Liver (tissue), 9 donors: ENCODE data around the gene WDR1. TPM values are rescaled to one million over a fixed set of nuclear protein-coding genes. Genes with fewer than 3 reads are reported as not detected.

Source experiments
- DNase-seq: peaks from one replicate; pipeline ENCODE4 v3.0.0-alpha.2; 2017; ENCODE audit warnings: low spot score
- H3K27ac ChIP-seq, 2 donors: one replicate each; pipeline ENCODE4 v1.7.0; 2013; ENCODE audit warnings: inconsistent platforms in 2 of 2, low read length in 2 of 2, control low read depth in 1 of 2, low read depth in 1 of 2, mild to moderate bottlenecking in 1 of 2
- H3K27me3 ChIP-seq, 4 donors: one replicate each; pipeline versions ENCODE4 v1.6.1 to v1.7.0; 2013; ENCODE audit warnings: low read length in 3 of 4, inconsistent platforms in 1 of 4, mild to moderate bottlenecking in 1 of 4, moderate library complexity in 1 of 4; ENCODE audit not compliant: control insufficient read depth in 4 of 4, insufficient read depth in 4 of 4
- H3K36me3 ChIP-seq, 4 donors: one replicate each; pipeline versions ENCODE4 v1.6.1 to v1.7.0; 2013; ENCODE audit warnings: low read length in 3 of 4, mild to moderate bottlenecking in 3 of 4, low read depth in 1 of 4, moderate library complexity in 1 of 4; ENCODE audit not compliant: control insufficient read depth in 4 of 4, insufficient read depth in 3 of 4
- H3K4me1 ChIP-seq, 4 donors: one replicate each; pipeline versions ENCODE4 v1.6.1 to v1.7.0; 2013; ENCODE audit warnings: low read length in 3 of 4, mild to moderate bottlenecking in 3 of 4, moderate library complexity in 1 of 4; ENCODE audit not compliant: control insufficient read depth in 4 of 4, insufficient read depth in 4 of 4
- H3K4me3 ChIP-seq, 3 donors: one replicate each; pipeline versions ENCODE4 v1.6.1 to v1.7.0; 2013; ENCODE audit warnings: low read length in 3 of 3, control low read depth in 1 of 3, low read depth in 1 of 3, mild to moderate bottlenecking in 1 of 3
- H3K9ac ChIP-seq, 2 donors: one replicate each; pipeline ENCODE4 v1.7.0; 2013; ENCODE audit warnings: low read length in 2 of 2, mild to moderate bottlenecking in 2 of 2, moderate library complexity in 2 of 2, control low read depth in 1 of 2, low read depth in 1 of 2
- H3K9me3 ChIP-seq, 4 donors: one replicate each; pipeline versions ENCODE4 v1.6.1 to v1.7.0; 2013; ENCODE audit warnings: low read length in 3 of 4; ENCODE audit not compliant: control insufficient read depth in 4 of 4
- ATF3 ChIP-seq: IDR thresholded peaks from 2 replicates; pipeline ENCODE4 v1.6.1; 2016; ENCODE audit warnings: antibody characterized with exemption
- CTCF ChIP-seq: fragments of 150-350 bp; IDR thresholded peaks from 2 replicates; pipeline ENCODE4 v1.5.1; 2017; ENCODE audit warnings: improper control_type of control experiment, low read depth, low read length; ENCODE audit not compliant: missing input control
- EGR1 ChIP-seq, 2 donors: IDR thresholded peaks; 2 replicates each; pipeline ENCODE4 v1.6.1; 2016 to 2018; ENCODE audit warnings: antibody characterized with exemption in 2 of 2, low read depth in 2 of 2
- FOXA1 ChIP-seq: IDR thresholded peaks from 2 replicates; pipeline ENCODE4 v1.6.1; 2016; ENCODE audit warnings: antibody characterized with exemption
- FOXA2 ChIP-seq: IDR thresholded peaks from 2 replicates; pipeline ENCODE4 v1.6.1; 2016; ENCODE audit warnings: antibody characterized with exemption
- GABPA ChIP-seq, 2 donors: IDR thresholded peaks in 1 of 2; conservative IDR thresholded peaks in 1 of 2; 2 replicates each; pipeline ENCODE4 v1.6.1; 2016; ENCODE audit warnings: antibody characterized with exemption in 2 of 2, mild to moderate bottlenecking in 1 of 2, moderate library complexity in 1 of 2
- HNF4A ChIP-seq, 2 donors: conservative IDR thresholded peaks; 2 replicates each; pipeline ENCODE4 v1.6.1; 2016; ENCODE audit warnings: antibody characterized with exemption in 2 of 2, mild to moderate bottlenecking in 2 of 2
- HNF4G ChIP-seq: IDR thresholded peaks from 2 replicates; pipeline ENCODE4 v1.6.1; 2016; ENCODE audit warnings: antibody characterized with exemption
- MAX ChIP-seq: IDR thresholded peaks from 2 replicates; pipeline ENCODE4 v1.6.1; 2016; ENCODE audit warnings: antibody characterized with exemption
- NR2F2 ChIP-seq: IDR thresholded peaks from 2 replicates; pipeline ENCODE4 v1.6.1; 2016; ENCODE audit warnings: antibody characterized with exemption
- RAD21 ChIP-seq, 2 donors: IDR thresholded peaks; 2 replicates each; pipeline ENCODE4 v1.6.1; 2016; ENCODE audit warnings: antibody characterized with exemption in 2 of 2, mild to moderate bottlenecking in 2 of 2
- REST ChIP-seq: IDR thresholded peaks from 2 replicates; pipeline ENCODE4 v1.6.1; 2016; ENCODE audit warnings: antibody characterized with exemption, mild to moderate bottlenecking
- RXRA ChIP-seq, 2 donors: IDR thresholded peaks; 2 replicates each; pipeline ENCODE4 v1.6.1; 2017 to 2018; ENCODE audit warnings: antibody characterized with exemption in 2 of 2, mild to moderate bottlenecking in 1 of 2
- SP1 ChIP-seq: IDR thresholded peaks from 2 replicates; pipeline ENCODE4 v1.6.1; 2018; ENCODE audit warnings: antibody characterized with exemption, mild to moderate bottlenecking
- TAF1 ChIP-seq: conservative IDR thresholded peaks from 2 replicates; pipeline ENCODE4 v1.6.1; 2016; ENCODE audit warnings: antibody characterized with exemption, mild to moderate bottlenecking
- YY1 ChIP-seq: IDR thresholded peaks from 2 replicates; pipeline ENCODE4 v1.6.1; 2016; ENCODE audit warnings: antibody characterized with exemption, mild to moderate bottlenecking
- ZBTB33 ChIP-seq: IDR thresholded peaks from 2 replicates; pipeline ENCODE4 v1.6.1; 2016; ENCODE audit warnings: antibody characterized with exemption
- WGBS: extraction: QIAGEN DNeasy Blood & Tissue Kit; methylation state at CpG from one replicate; pipeline ENCODE4 v1.1.7; 2013; 5-methylcytosine and 5-hydroxymethylcytosine counted together
- polyA plus RNA-seq, 2 donors: library from polyadenylated mRNA; stranded (reverse) in 1 of 2; unstranded in 1 of 2; fragments of 200-250 nt in 1 of 2; fragments of >200 nt in 1 of 2; fragmentation: Nextera tagmentation in 1 of 2; extraction: Ambion mirVana in 1 of 2; gene quantifications; one replicate each; pipeline versions ENCODE4 v1.2.1 to v1.2.3, GENCODE V29; 2013 to 2015
- total RNA-seq, 2 donors: library from RNA; depleted of rRNA; stranded (reverse); fragments of >200 nt; gene quantifications; one replicate each; pipeline ENCODE4 v1.2.3, GENCODE V29; 2014
- donor health status: healthy.
- donor health status: healthy.
- donor health status: healthy.
- donor health status: healthy.
- donor health status: healthy.

Gene WDR1
- total and polyA plus RNA-seq, 4 donors: 31.1 to 97.4 (median 65.7) TPM

GRCh38 chr4:10084651-10085358 lies 31.8 kb downstream of the WDR1 start:
- TF ChIP-seq YY1 (no peak), CTCF (no peak), SP1 (no peak), ATF3 (no peak)
- Histone ChIP-seq H3K27ac (no peak overlapping the region), H3K9me3 (no peaks in the 10 kb centered on the region), H3K36me3 (peaks cover 38 to 87% (median 66%) of the 10 kb centered on the region in 4 donors), H3K4me1 (peaks cover 2 to 14% (median 6%) of the 10 kb centered on the region in 4 donors), H3K9ac (no peak overlapping the region), H3K4me3 (no peak overlapping the region), H3K27me3 (no peaks in the 10 kb centered on the region)
- 91% methylated on average over 21 of the region's 21 CpGs for WGBS
- DNase-seq: no peak

GRCh38 chr4:10083861-10084641 lies 32.5 kb downstream of the WDR1 start:
- H3K27me3 ChIP-seq: no peaks in the 10 kb centered on the region

More at GRCh38 chr4:10083861-10084641, 32.5 kb downstream of the WDR1 start:
- no peak for TF ChIP-seq SP1
- no peak for TF ChIP-seq GABPA (IDR thresholded peaks at IDR 0.05 in 1 of 2, conservative IDR thresholded peaks at IDR 0.05 in 1 of 2)
- no peak for TF ChIP-seq NR2F2
- no peak for TF ChIP-seq FOXA2
- no peak for TF ChIP-seq CTCF
- TF ChIP-seq RXRA (IDR thresholded peaks at IDR 0.05): no peak
- no peak for TF ChIP-seq ATF3
- no peak for TF ChIP-seq FOXA1
- no peak for TF ChIP-seq MAX
- TF ChIP-seq HNF4G: no peak
- TF ChIP-seq ZBTB33: no peak
- no peak for TF ChIP-seq YY1
- TF ChIP-seq REST: no peak
- TF ChIP-seq EGR1 (IDR thresholded peaks at IDR 0.05; ENCODE audit: low read depth in 2 of 2): no peak
- no peak for TF ChIP-seq RAD21 (IDR thresholded peaks at IDR 0.05)
- no peak for TF ChIP-seq HNF4A (conservative IDR thresholded peaks at IDR 0.05)
- no peak for TF ChIP-seq TAF1
- H3K9ac ChIP-seq: no peak overlapping the region
- H3K27ac ChIP-seq: no peak overlapping the region
- no peaks in the 10 kb centered on the region for H3K9me3 ChIP-seq
- H3K4me1 ChIP-seq: peaks cover 0 to 9% (median under 1%) of the 10 kb centered on the region in 4 donors
- WGBS: 88% methylated on average over 23 of the region's 23 CpGs
- no peak for DNase-seq
- peaks cover 40 to 94% (median 69%) of the 10 kb centered on the region in 4 donors for H3K36me3 ChIP-seq
- H3K4me3 ChIP-seq: no peak overlapping the region
